Right ventricle myocardium inferior (tissue), 1 donor: ENCODE data around the gene CD84. TPM values are rescaled to one million over a fixed set of nuclear protein-coding genes. Genes with fewer than 3 reads are reported as not detected.
"Not testable (repeated sequence)": the region's sequence is repeated elsewhere in the genome, so short reads cannot be mapped to it uniquely, and the experiment has no call there.

Experiments used
- ATAC-seq: fragments of 200-7000 bp; cut with Tn5 transposase; one replicate; pipeline ENCODE4 v1.9.1; 2020; ENCODE audit warnings: mild to moderate bottlenecking, moderate library complexity
- DNase-seq: peaks from one replicate; pipeline ENCODE4 v3.0.0; 2021; ENCODE audit errors: missing footprints
- intact Hi-C: fragments of 100-400 bp; cut with DNase I; formaldehyde crosslinking; loops from one replicate; pipeline ENCODE4 v1.11.0; 2022
- total RNA-seq: library from RNA; stranded (reverse); fragmentation: NEBNext Ultra II Directional; extraction: Animal tissue kit (Norgen Biotek cat#: 25700); gene quantifications from one replicate; pipeline ENCODE4 v1.2.1, GENCODE V29; 2021
- donor health status: DM: no; HTN: yes; CAD: no; lungs with severe emphysema.

Gene CD84
- total RNA-seq, 1 donor from 2014 or later = 3.4 TPM

DNA sequence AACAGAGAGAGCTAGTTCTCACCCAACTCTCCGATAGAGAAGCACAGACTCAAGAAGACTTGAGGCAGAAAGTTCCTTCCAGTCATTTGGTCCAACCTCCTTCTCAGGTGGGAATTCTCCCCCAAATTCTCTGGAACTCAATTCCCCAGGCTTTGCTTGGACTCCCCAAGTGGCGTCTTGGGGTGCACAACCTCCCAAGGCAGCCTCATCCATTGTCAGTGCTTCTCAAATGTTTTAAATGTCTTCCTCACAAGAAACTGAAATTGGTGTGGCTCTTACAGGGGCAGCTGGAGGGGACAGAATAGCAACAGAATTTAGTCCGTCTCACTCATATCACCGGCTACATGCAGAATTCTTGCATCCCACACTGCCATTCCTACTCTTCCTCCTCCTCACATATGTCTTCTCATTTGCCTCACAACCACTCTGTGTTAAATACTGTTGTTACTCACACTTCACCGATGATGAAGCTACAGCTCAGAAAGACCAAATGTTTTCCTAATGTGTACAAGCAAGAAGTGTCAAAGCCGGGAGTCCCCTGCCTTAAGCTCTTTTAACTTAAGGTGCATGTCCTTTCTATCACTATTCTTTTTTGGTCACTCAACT, 33.4 kb upstream of the CD84 start:
- ATAC-seq (no peak), DNase-seq (no peak)
- intact Hi-C loops = no loop called here

- DNase-seq (no peak), ATAC-seq (no peak)
- intact Hi-C loops = no loop called here
These were observed 31.4 kb upstream of the CD84 start for GRCh38 chr1:160610569-160611242.

GRCh38 chr1:160608941-160609340, 29.6 kb upstream of the CD84 start:
- DNase-seq = no peak
- intact Hi-C loops = no loop called here
- no peak for ATAC-seq

GRCh38 chr1:160608514-160608913, 29.2 kb upstream of the CD84 start:
- no peak for ATAC-seq

GRCh38 chr1:160608057-160608456, 28.8 kb upstream of the CD84 start:
- no peak for DNase-seq
- intact Hi-C loops = no loop called here
- no peak for ATAC-seq

More at GRCh38 chr1:160608514-160608913, 29.2 kb upstream of the CD84 start:
- intact Hi-C loops = no loop called here
- no peak for DNase-seq

DNA sequence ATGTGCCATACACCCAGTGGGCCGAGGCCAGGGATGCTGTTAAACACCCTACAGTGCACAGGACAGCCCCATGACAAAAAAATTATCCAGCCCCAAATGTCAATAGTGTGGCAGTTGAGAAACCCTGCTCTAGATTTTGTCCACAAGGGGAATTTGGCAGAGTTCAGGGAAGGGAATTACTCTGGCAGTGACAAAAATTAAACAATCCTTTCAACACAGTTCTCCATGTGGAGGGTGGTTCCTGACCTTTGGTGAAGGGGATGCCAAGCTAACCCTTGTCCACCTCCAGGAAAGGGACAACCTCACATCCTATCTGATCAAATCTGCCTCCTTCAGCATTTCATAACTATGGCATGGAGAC, 28.4 kb upstream of the CD84 start:
- intact Hi-C loops = loop anchor here (2.0 kb wide), 1 partner anchor 179 kb away; no protein-coding TSS in a partner anchor
- ATAC-seq (no peak), DNase-seq (no peak)

GRCh38 chr1:160607011-160607671, 27.8 kb upstream of the CD84 start:
- intact Hi-C loops = loop anchor here (2.0 kb wide), 1 partner anchor 178 kb away; no protein-coding TSS in a partner anchor
- ATAC-seq = peak; percentile 76

GRCh38 chr1:160606611-160607010, 27.3 kb upstream of the CD84 start:
- intact Hi-C loops = loop anchor here (2.0 kb wide), 1 partner anchor 178 kb away; no protein-coding TSS in a partner anchor
- no peak for DNase-seq
- ATAC-seq = no peak

More at GRCh38 chr1:160607011-160607671, 27.8 kb upstream of the CD84 start:
- DNase-seq = no peak

DNA sequence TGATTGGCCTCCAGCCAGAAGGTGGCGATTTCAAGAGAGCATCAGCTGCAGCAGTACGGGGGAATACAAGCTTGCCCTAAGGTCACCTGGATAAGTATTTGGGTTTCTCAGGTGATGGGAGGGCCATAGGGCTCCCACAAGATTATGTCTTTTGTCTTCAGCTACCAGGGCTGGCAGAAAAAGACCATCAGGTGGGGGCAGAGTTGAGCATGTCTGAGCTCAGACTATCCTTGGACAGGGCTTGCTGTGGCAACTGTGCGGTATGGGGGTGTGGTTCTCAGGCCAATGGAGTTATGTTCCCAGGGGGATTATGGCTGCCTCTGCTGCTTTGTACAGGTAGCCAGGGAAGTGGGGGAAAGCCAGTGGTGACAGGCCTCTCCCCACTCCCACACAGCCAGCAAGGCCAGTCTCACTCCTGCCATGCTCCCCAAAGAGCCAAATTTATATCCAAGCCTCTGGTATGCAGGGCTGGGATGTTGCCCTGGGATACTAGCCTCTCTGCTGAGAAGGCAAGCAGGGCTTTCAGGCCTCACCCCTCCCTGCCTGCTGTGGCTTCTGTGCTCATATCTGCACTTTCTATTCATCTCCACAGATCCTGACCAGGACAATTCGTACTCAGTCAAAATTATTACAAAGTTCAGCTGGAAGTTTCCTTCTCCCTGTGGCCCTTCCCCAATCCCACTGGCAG, 26.6 kb upstream of the CD84 start:
- no peak for DNase-seq
- ATAC-seq = no peak
- intact Hi-C loops = loop anchor here (2.0 kb wide), 1 partner anchor 177 kb away; no protein-coding TSS in a partner anchor

GRCh38 chr1:160605205-160605604, 25.9 kb upstream of the CD84 start:
- intact Hi-C loops = no loop called here
- ATAC-seq (no peak), DNase-seq (no peak)

DNA sequence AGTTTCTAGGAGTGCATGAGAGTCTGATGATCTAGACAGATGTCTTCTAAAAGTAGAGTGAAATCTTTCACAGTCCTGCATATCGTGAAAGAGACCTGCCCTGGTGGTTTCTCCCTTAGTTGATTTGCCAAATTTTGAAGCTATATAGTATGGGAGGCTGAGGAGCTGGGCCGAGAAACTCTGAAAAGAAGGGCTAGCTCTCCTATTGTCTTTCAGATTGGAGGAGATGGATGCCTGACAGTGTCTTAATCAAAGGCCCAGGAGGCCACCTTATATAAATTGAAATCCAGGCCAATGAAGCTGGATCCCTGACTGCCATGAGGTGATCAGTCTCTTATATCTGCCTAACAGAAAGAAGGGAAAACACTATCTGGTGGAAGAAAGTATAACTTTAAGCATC, 18.4 kb upstream of the CD84 start:
- no peak for DNase-seq
- intact Hi-C loops = no loop called here
- no peak for ATAC-seq

DNA sequence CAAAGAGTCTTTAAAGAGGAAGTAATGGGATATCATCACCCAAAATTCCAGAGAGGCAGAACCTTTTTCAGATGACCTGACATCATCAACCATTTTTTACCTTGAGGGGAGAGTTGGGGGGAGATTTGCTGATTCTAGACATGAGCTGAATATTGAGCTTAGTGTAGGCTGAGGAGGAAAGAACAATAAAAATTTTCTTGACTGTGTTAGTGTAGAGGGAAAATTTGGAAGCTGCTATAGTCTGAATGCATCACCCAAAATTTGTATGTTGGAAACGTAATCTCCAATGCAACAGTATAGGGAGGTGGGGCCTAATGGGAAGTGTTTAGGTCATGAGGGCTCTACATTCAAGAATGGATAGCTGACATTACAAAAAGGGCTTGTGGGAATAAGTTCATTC, 17.8 kb upstream of the CD84 start:
- DNase-seq (no peak), ATAC-seq (no peak)
- intact Hi-C loops = no loop called here

DNA sequence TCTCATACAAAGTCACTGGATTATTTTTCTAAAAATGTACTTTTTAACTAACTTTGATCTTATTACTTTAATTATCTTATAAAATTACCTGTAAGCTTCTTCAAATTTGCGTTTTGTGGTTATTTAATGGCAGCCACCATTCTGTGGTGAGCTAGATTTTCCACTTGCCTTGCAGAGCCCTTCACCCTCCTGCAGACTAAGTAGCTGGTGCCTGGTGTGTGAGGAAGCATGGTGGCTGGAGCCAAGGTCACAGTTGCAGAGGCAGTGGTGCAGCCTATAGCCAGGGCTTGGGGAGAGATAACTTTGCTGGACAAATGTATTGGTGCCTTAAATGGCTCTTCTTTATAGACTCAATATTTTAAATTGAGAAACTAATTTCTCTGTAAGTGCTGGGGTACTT, 11.2 kb upstream of the CD84 start:
- DNase-seq (no peak), ATAC-seq (no peak)
- intact Hi-C loops = no loop called here

DNA sequence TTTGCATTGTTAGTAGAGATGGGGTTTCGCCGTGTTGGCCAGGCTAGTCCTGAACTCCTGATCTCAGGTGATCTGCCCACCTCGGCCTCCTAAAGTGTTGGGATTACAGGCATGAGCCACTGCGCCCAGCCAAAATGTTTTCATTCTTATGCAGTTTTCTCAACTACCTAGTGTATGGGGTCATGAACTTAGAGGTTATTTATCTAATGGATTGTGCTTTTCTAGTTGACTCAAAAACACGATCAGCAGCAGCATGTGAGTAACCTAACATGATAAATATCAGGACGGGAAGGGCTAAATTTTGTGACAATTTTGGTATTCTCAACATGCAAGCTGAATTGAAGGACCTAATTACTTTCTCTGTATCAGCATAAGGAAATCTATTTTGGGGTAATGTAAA, 9.2 kb upstream of the CD84 start:
- ATAC-seq = no peak
- intact Hi-C loops = no loop called here

GRCh38 chr1:160584784-160585183, 5.5 kb upstream of the CD84 start:
- no peak for ATAC-seq
- no peak for DNase-seq
- intact Hi-C loops = no loop called here

More for the DNA sequence above, 9.2 kb upstream of the CD84 start:
- DNase-seq = no peak

- DNase-seq, ATAC-seq, intact Hi-C loops: not testable (repeated sequence)
These were observed 3.7 kb upstream of the CD84 start for GRCh38 chr1:160582976-160583375.

DNA sequence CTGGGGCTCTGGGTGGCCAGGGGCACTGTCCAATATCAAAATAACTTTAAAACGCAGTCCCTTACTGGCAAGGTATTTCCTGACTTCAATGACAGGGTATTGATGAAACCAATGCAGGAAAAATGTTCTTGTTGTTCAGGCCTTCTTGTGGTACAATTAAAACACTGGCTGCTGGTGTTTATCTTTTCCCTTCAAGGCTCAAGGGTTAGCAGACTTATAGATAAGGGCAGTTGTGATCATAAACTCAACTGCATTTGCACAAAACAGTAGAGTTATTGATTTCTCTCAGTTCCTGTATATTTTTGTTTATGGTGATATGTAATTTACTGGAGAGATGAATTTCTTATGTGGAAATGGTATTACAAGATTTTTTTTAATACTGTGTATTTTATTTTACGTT, 2.7 kb upstream of the CD84 start:
- ATAC-seq (no peak), DNase-seq (no peak)
- intact Hi-C loops = no loop called here

DNA sequence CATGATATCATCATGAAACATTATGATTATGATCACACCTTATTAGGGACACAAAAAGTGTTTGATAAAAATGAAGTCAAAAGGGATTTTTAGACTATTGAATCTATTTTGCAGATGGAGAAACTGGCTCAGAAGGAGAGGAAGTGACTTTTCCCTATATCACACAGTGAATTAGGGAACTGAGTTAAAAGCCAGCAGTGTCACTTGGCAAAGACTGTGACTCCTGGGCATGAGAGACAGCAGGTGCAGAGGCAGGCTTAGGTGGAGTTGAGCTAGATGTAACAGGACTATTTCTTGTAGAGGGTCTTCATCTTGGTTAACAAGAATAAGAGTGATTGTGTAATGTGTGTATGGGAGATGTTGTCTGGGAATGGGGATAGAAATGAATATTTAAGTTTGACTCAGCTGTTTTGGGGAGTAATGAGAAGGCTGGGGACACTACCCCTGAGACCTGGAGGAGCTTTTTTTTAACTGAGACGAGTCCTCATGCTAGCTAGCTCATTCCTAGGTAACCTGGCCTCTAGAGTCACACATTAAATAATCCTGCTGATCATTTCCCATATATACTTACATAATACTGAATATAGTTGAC, 1.0 kb upstream of the CD84 start:
- DNase-seq = no peak
- intact Hi-C loops = no loop called here
- no peak for ATAC-seq

- ATAC-seq = no peak
- no peak for DNase-seq
- intact Hi-C loops = no loop called here
These were observed 638 bp downstream of the CD84 start for GRCh38 chr1:160578525-160579191.
